ENCODE measurements around the gene CREBL2.

DNA sequence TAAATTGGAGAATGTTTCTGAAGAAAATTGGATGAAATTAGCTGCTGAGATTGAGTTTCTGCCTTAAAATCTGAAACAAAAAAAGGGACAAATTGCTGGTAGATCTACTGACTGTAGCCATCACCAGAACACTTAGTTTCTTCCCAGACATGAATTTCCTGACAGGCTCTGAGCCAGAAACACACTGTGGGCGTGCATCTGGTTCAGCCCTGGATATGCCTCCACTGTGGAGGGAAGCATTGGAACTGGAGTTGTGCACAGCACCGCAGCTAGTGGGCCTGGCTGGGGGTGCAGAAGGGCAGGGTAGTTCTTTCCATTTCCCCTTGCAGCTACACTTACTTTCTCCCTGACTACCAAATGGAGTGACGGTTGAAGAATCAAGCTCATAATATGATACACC lies 31.2 kb downstream of the CREBL2 start:
- TF ChIP-seq, protein P1, sequence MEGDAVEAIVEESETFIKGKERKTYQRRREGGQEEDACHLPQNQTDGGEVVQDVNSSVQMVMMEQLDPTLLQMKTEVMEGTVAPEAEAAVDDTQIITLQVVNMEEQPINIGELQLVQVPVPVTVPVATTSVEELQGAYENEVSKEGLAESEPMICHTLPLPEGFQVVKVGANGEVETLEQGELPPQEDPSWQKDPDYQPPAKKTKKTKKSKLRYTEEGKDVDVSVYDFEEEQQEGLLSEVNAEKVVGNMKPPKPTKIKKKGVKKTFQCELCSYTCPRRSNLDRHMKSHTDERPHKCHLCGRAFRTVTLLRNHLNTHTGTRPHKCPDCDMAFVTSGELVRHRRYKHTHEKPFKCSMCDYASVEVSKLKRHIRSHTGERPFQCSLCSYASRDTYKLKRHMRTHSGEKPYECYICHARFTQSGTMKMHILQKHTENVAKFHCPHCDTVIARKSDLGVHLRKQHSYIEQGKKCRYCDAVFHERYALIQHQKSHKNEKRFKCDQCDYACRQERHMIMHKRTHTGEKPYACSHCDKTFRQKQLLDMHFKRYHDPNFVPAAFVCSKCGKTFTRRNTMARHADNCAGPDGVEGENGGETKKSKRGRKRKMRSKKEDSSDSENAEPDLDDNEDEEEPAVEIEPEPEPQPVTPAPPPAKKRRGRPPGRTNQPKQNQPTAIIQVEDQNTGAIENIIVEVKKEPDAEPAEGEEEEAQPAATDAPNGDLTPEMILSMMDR (conservative IDR thresholded peaks at IDR 0.05; ENCODE audit: low read length), result no peak
- no peak for TF ChIP-seq EZH2phosphoT487 (IDR thresholded peaks at IDR 0.05; ENCODE audit: borderline replicate concordance, low read depth, low read length)

All from OCI-LY7 (cell line).